Measurements from ENCODE around the gene SLC22A8.
"Not testable (repeated sequence)": the region's sequence is repeated elsewhere in the genome, so short reads cannot be mapped to it uniquely, and the experiment has no call there.

Gene SLC22A8

GRCh38 chr11:62948765-62949320, 66.8 kb downstream of the SLC22A8 start:
- no peaks in the 10 kb centered on the region for H3K27me3 ChIP-seq
- no peaks in the 10 kb centered on the region for H3K36me3 ChIP-seq
- DNase-seq, result no peak
- no peaks in the 10 kb centered on the region for H3K4me1 ChIP-seq
- TF ChIP-seq, protein P1, sequence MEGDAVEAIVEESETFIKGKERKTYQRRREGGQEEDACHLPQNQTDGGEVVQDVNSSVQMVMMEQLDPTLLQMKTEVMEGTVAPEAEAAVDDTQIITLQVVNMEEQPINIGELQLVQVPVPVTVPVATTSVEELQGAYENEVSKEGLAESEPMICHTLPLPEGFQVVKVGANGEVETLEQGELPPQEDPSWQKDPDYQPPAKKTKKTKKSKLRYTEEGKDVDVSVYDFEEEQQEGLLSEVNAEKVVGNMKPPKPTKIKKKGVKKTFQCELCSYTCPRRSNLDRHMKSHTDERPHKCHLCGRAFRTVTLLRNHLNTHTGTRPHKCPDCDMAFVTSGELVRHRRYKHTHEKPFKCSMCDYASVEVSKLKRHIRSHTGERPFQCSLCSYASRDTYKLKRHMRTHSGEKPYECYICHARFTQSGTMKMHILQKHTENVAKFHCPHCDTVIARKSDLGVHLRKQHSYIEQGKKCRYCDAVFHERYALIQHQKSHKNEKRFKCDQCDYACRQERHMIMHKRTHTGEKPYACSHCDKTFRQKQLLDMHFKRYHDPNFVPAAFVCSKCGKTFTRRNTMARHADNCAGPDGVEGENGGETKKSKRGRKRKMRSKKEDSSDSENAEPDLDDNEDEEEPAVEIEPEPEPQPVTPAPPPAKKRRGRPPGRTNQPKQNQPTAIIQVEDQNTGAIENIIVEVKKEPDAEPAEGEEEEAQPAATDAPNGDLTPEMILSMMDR (IDR thresholded peaks at IDR 0.05; ENCODE audit: low read depth, low read length), result no peak
- no peak overlapping the region for H3K4me3 ChIP-seq (ENCODE audit: low read depth, low read length)
- H3K9me3 ChIP-seq, result no peaks in the 10 kb centered on the region

- not testable (repeated sequence) for DNase-seq, H3K4me1 ChIP-seq, H3K36me3 ChIP-seq
Observed at GRCh38 chr11:62945538-62945937, 70.1 kb downstream of the SLC22A8 start.

More at GRCh38 chr11:62945538-62945937, 70.1 kb downstream of the SLC22A8 start:
- H3K27me3 ChIP-seq; H3K9me3 ChIP-seq; H3K4me3 ChIP-seq (ENCODE audit: low read depth, low read length): not testable (repeated sequence)

Measured in BE2C (cell line).